HCT116 (cell line): ENCODE results near the gene GPC1. TPM values are rescaled to one million over a fixed set of nuclear protein-coding genes. Genes with fewer than 3 reads are reported as not detected.

Source experiments
- ATAC-seq: fragments of 200-7000 bp; cut with Tn5 transposase; 2 replicates; pipeline ENCODE4 v1.9.1; 2020; ENCODE audit warnings: mild to moderate bottlenecking, moderate library complexity
- BruUV-seq: library from RNA; stranded (reverse); fragments of 400-500 nt; replicated peaks from 2 replicates; lab custom pipeline; 2021; lab: Mats Ljungman, UMichigan
- CTCF ChIA-PET: fragments of 300-600 bp; sonication (Branson Sonifier 250); formaldehyde crosslinking; loops from one replicate; lab custom pipeline; 2021; ENCODE audit warnings: antibody characterized with exemption; lab: Charles Lee
- POLR2A ChIA-PET: fragments of 300-600, 350-600 bp; sonication (Branson Sonifier 250); formaldehyde crosslinking; loops from one replicate; lab custom pipeline; 2021; ENCODE audit warnings: antibody characterized with exemption; lab: Charles Lee
- RAD21 ChIA-PET, 2 experiments: fragments of 300-600 bp; sonication (Branson Sonifier 250); formaldehyde crosslinking; loops; one replicate each; lab custom pipeline; 2023; ENCODE audit warnings: low total read pairs in 2 of 2; ENCODE audit not compliant: uncharacterized antibody in 2 of 2, unreplicated experiment in 2 of 2, low non-redundant PET in 1 of 2; lab: Charles Lee
- DNase-seq: peaks from one replicate; pipeline ENCODE4 v3.0.0-alpha.2; 2010; ENCODE audit warnings: low read depth, low spot score
- H2AFZ ChIP-seq: fragments of 200-600 bp; shearing (Covaris generic), sonication (generic); 2 replicates; pipeline ENCODE4 v1.6.1; 2017; ENCODE audit warnings: low read depth, mixed run types, mixed read lengths, antibody characterized with exemption, low read length; ENCODE audit not compliant: poor library complexity, severe bottlenecking
- H3K27ac ChIP-seq: 2 replicates; pipeline ENCODE4 v1.5.1; 2012; ENCODE audit warnings: low read depth, low read length
- H3K27me3 ChIP-seq: fragments of 200-600 bp; sonication (generic); 2 replicates; pipeline ENCODE4 v1.6.1; 2016; ENCODE audit warnings: mixed run types, low read length, mixed read lengths; ENCODE audit not compliant: insufficient read depth
- H3K36me3 ChIP-seq, 2 experiments: fragments of 200-500 bp in 1 of 2; fragments of 200-600 bp in 1 of 2; sonication (Bioruptor generic) in 1 of 2; sonication (generic) in 1 of 2; 2 replicates each; pipeline versions ENCODE4 v1.5.1 to v1.6.1; 2014 to 2016; ENCODE audit warnings: low read length in 2 of 2, inconsistent platforms in 1 of 2, mixed read lengths in 1 of 2, mixed run types in 1 of 2; ENCODE audit not compliant: insufficient read depth in 2 of 2, control insufficient read depth in 1 of 2
- H3K4me1 ChIP-seq, 2 experiments: fragments of 200-600 bp in 1 of 2; sonication (generic) in 1 of 2; 2 replicates each; pipeline versions ENCODE4 v1.5.1 to v1.6.1; 2012 to 2017; ENCODE audit warnings: low read length in 2 of 2, inconsistent platforms in 1 of 2, mild to moderate bottlenecking in 1 of 2, mixed read lengths in 1 of 2, mixed run types in 1 of 2, moderate library complexity in 1 of 2; ENCODE audit not compliant: insufficient read depth in 2 of 2, control insufficient read depth in 1 of 2
- H3K4me2 ChIP-seq: fragments of 200-600 bp; sonication (generic); 2 replicates; pipeline ENCODE4 v1.6.1; 2017; ENCODE audit warnings: mixed run types, low read length, mixed read lengths
- H3K4me3 ChIP-seq, 2 experiments: fragments of 200-600 bp in 1 of 2; sonication (generic) in 1 of 2; replicated peaks in 1 of 2; 2 replicates each; pipeline ENCODE4 v1.5.1; 2011 to 2016; ENCODE audit warnings: low read length in 2 of 2, control low read depth in 1 of 2, low read depth in 1 of 2, mild to moderate bottlenecking in 1 of 2, mixed read lengths in 1 of 2, mixed run types in 1 of 2
- H3K79me2 ChIP-seq: fragments of 200-600 bp; sonication (generic); 2 replicates; pipeline ENCODE4 v1.6.1; 2017; ENCODE audit warnings: mild to moderate bottlenecking, mixed run types, low read length, moderate library complexity, mixed read lengths; ENCODE audit not compliant: insufficient read depth
- H3K9ac ChIP-seq: fragments of 200-600 bp; sonication (generic); 2 replicates; pipeline ENCODE4 v1.6.1; 2016; ENCODE audit warnings: low read length, mixed read lengths
- H3K9me2 ChIP-seq: fragments of 200-600 bp; sonication (generic), shearing (Covaris generic); 2 replicates; pipeline ENCODE4 v1.6.1; 2017; ENCODE audit warnings: mixed run types, mild to moderate bottlenecking, moderate library complexity; ENCODE audit not compliant: insufficient read depth
- H3K9me3 ChIP-seq, 2 experiments: fragments of 200-500 bp in 1 of 2; fragments of 200-600 bp in 1 of 2; sonication (Bioruptor generic) in 1 of 2; sonication (generic) in 1 of 2; 2 replicates each; pipeline ENCODE4 v1.6.1; 2014 to 2017; ENCODE audit warnings: low read length in 2 of 2, mixed read lengths in 2 of 2, inconsistent platforms in 1 of 2, low read depth in 1 of 2, mild to moderate bottlenecking in 1 of 2, mixed run types in 1 of 2, moderate library complexity in 1 of 2; ENCODE audit not compliant: control insufficient read depth in 1 of 2, insufficient read depth in 1 of 2
- H4K20me1 ChIP-seq: fragments of 200-600 bp; sonication (generic), shearing (Covaris generic); 2 replicates; pipeline ENCODE4 v1.6.1; 2017; ENCODE audit warnings: mixed run types, mild to moderate bottlenecking, moderate library complexity; ENCODE audit not compliant: insufficient read depth
- CBX3 ChIP-seq: IDR thresholded peaks from 2 replicates; pipeline ENCODE4 v1.6.1; 2012; ENCODE audit warnings: low read depth
- MAX ChIP-seq: IDR thresholded peaks from 2 replicates; pipeline ENCODE4 v1.6.1; 2012
- POLR2A ChIP-seq: IDR thresholded peaks from 2 replicates; pipeline ENCODE4 v1.7.0; 2011; ENCODE audit warnings: borderline replicate concordance; ENCODE audit not compliant: insufficient read depth, insufficient read length; ENCODE audit errors: extremely low read depth
- REST ChIP-seq: IDR thresholded peaks from 2 replicates; pipeline ENCODE4 v1.6.1; 2012; ENCODE audit warnings: low read depth
- SP1 ChIP-seq: IDR thresholded peaks from 2 replicates; pipeline ENCODE4 v1.6.1; 2012; ENCODE audit warnings: low read depth
- TCF7L2 ChIP-seq: IDR thresholded peaks from 2 replicates; pipeline ENCODE4 v1.7.0; 2011; ENCODE audit warnings: borderline replicate concordance, inconsistent platforms; ENCODE audit not compliant: insufficient read depth, insufficient read length; ENCODE audit errors: extremely low read depth
- intact Hi-C: fragments of 100-400 bp; cut with micrococcal nuclease; formaldehyde crosslinking; loops from 2 replicates; pipeline ENCODE4 v1.10.0; 2022
- total RNA-seq: library from RNA; stranded (reverse); gene quantifications from one replicate; pipeline ENCODE4 v1.2.1, GENCODE V29; 2021; ENCODE audit not compliant: unreplicated experiment
- TF ChIP-seq, protein P1 (sequence below): IDR thresholded peaks from 2 replicates; pipeline ENCODE4 v1.6.1; 2011; ENCODE audit warnings: mild to moderate bottlenecking, low read length, moderate library complexity; ENCODE audit not compliant: insufficient replicate concordance; ENCODE audit errors: extremely low read depth

GPC1 gene
- total RNA-seq, 1 experiment from 2014 or later = 79.1 TPM

GRCh38 chr2:240430595-240430994 lies 4.9 kb upstream of the GPC1 start:
- RAD21 ChIA-PET = no interaction called here
- no peak overlapping the region for H3K27ac ChIP-seq
- POLR2A ChIA-PET = no interaction called here
- DNase-seq (no peak), ATAC-seq (no peak)
- no peaks in the 10 kb centered on the region for H3K27me3 ChIP-seq
- no peaks in the 10 kb centered on the region for H3K9me2 ChIP-seq
- no peaks in the 10 kb centered on the region for H3K9me3 ChIP-seq
- intact Hi-C loops = loop anchor here (10.0 kb wide), 1 partner anchor 136 kb away; no protein-coding TSS in a partner anchor
- H3K79me2 ChIP-seq = peaks cover 6% of the 10 kb centered on the region; the same call in 1 of the 2 replicates
- H3K36me3 ChIP-seq = no peaks in the 10 kb centered on the region
- H3K4me1 ChIP-seq = peaks cover 17 to 38% of the 10 kb centered on the region in 2 experiments
- no peaks in the 10 kb centered on the region for H4K20me1 ChIP-seq
- BruUV-seq = no TSS peak
- TF ChIP-seq CBX3 = no peak
- no peak for TF ChIP-seq MAX
- TF ChIP-seq POLR2A = no peak
- TF ChIP-seq SP1 = no peak
- TF ChIP-seq REST = no peak
- TF ChIP-seq, protein P1, sequence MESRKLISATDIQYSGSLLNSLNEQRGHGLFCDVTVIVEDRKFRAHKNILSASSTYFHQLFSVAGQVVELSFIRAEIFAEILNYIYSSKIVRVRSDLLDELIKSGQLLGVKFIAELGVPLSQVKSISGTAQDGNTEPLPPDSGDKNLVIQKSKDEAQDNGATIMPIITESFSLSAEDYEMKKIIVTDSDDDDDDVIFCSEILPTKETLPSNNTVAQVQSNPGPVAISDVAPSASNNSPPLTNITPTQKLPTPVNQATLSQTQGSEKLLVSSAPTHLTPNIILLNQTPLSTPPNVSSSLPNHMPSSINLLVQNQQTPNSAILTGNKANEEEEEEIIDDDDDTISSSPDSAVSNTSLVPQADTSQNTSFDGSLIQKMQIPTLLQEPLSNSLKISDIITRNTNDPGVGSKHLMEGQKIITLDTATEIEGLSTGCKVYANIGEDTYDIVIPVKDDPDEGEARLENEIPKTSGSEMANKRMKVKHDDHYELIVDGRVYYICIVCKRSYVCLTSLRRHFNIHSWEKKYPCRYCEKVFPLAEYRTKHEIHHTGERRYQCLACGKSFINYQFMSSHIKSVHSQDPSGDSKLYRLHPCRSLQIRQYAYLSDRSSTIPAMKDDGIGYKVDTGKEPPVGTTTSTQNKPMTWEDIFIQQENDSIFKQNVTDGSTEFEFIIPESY = no peak
- no peak for TF ChIP-seq TCF7L2
- H3K4me3 ChIP-seq = no peak overlapping the region
- CTCF ChIA-PET = no interaction called here
- H3K9ac ChIP-seq = no peak overlapping the region
- H3K4me2 ChIP-seq = no peak overlapping the region
- H2AFZ ChIP-seq = no peak overlapping the region
